ENCODE data around the gene C5orf47. TPM values are rescaled to one million over a fixed set of nuclear protein-coding genes. Genes with fewer than 3 reads are reported as not detected.

C5orf47 gene
- total RNA-seq, 1 donor from 2014 or later, result not detected

GRCh38 chr5:174044466-174045254 lies 55.7 kb downstream of the C5orf47 start:
- Mint-ChIP-seq H3K9me3 (ENCODE audit: low read depth) (no peaks in the 10 kb centered on the region), H3K27ac (ENCODE audit: unreplicated experiment) (no peak overlapping the region), H3K36me3 (ENCODE audit: low read depth) (no peaks in the 10 kb centered on the region), H3K4me1 (ENCODE audit: low read depth) (no peaks in the 10 kb centered on the region), H3K4me3 (ENCODE audit: unreplicated experiment) (no peak overlapping the region), H3K27me3 (ENCODE audit: low read depth) (peaks cover 28% of the 10 kb centered on the region)
- TF ChIP-seq CTCF (IDR thresholded peaks at IDR 0.05), result no peak
- DNase-seq (ENCODE audit: low spot score), result no peak

GRCh38 chr5:174045470-174046025 lies 56.6 kb downstream of the C5orf47 start, which contains the start of gene NSG2:
Gene NSG2, plus strand, starts transcription at chr5:174045706. Its CDS starts 1,050 bp downstream, at chr5:174046756.
- Mint-ChIP-seq H3K4me1 (ENCODE audit: low read depth) (no peaks in the 10 kb centered on the region), H3K9me3 (ENCODE audit: low read depth) (no peaks in the 10 kb centered on the region), H3K27me3 (ENCODE audit: low read depth) (peaks cover 23% of the 10 kb centered on the region), H3K36me3 (ENCODE audit: low read depth) (no peaks in the 10 kb centered on the region), H3K4me3 (ENCODE audit: unreplicated experiment) (no peak within 1 kb of the TSS), H3K27ac (ENCODE audit: unreplicated experiment) (no peak within 1 kb of the TSS)
- TF ChIP-seq CTCF (IDR thresholded peaks at IDR 0.05), result peak; percentile 83
- peak; percentile 97 for DNase-seq (ENCODE audit: low spot score)

GRCh38 chr5:174046558-174046957 lies 57.6 kb downstream of the C5orf47 start:
- H3K4me1 Mint-ChIP-seq (ENCODE audit: low read depth), result no peaks in the 10 kb centered on the region
- H3K4me3 Mint-ChIP-seq (ENCODE audit: unreplicated experiment), result no peak overlapping the region
- TF ChIP-seq CTCF (IDR thresholded peaks at IDR 0.05), result no peak
- no peaks in the 10 kb centered on the region for H3K36me3 Mint-ChIP-seq (ENCODE audit: low read depth)
- no peaks in the 10 kb centered on the region for H3K9me3 Mint-ChIP-seq (ENCODE audit: low read depth)
- peaks cover 31% of the 10 kb centered on the region for H3K27me3 Mint-ChIP-seq (ENCODE audit: low read depth)
- DNase-seq (ENCODE audit: low spot score), result no peak
- H3K27ac Mint-ChIP-seq (ENCODE audit: unreplicated experiment), result no peak overlapping the region

- TF ChIP-seq CTCF (IDR thresholded peaks at IDR 0.05), result no peak
- Mint-ChIP-seq H3K36me3 (ENCODE audit: low read depth) (no peaks in the 10 kb centered on the region), H3K4me1 (ENCODE audit: low read depth) (no peaks in the 10 kb centered on the region), H3K27me3 (ENCODE audit: low read depth) (peaks cover 31% of the 10 kb centered on the region), H3K4me3 (ENCODE audit: unreplicated experiment) (no peak overlapping the region), H3K27ac (ENCODE audit: unreplicated experiment) (no peak overlapping the region), H3K9me3 (ENCODE audit: low read depth) (no peaks in the 10 kb centered on the region)
- no peak for DNase-seq (ENCODE audit: low spot score)
Observed at GRCh38 chr5:174047472-174048099, 58.6 kb downstream of the C5orf47 start.

- no peak for DNase-seq (ENCODE audit: low spot score)
- H3K27me3 Mint-ChIP-seq (ENCODE audit: low read depth), result peaks cover 31% of the 10 kb centered on the region
- TF ChIP-seq CTCF (IDR thresholded peaks at IDR 0.05), result no peak
- no peak overlapping the region for H3K4me3 Mint-ChIP-seq (ENCODE audit: unreplicated experiment)
- no peaks in the 10 kb centered on the region for H3K36me3 Mint-ChIP-seq (ENCODE audit: low read depth)
- no peaks in the 10 kb centered on the region for H3K4me1 Mint-ChIP-seq (ENCODE audit: low read depth)
- no peak overlapping the region for H3K27ac Mint-ChIP-seq (ENCODE audit: unreplicated experiment)
- no peaks in the 10 kb centered on the region for H3K9me3 Mint-ChIP-seq (ENCODE audit: low read depth)
Observed at GRCh38 chr5:174052636-174053035, 63.7 kb downstream of the C5orf47 start.
